Mesenchymal stem cell (in vitro differentiated cells and primary cell): ENCODE measurements around the gene MAGED2.

ENCODE experiments used
- DNase-seq: peaks from one replicate; pipeline ENCODE4 v3.0.0-alpha.2; 2013
- H2AFZ ChIP-seq: one replicate; pipeline ENCODE4 v1.6.1; 2013; ENCODE audit warnings: low read depth, mild to moderate bottlenecking, control low read depth, inconsistent platforms, low read length, moderate library complexity
- H2AK5ac ChIP-seq: 2 replicates; pipeline ENCODE4 v1.6.1; 2013; ENCODE audit warnings: low read length, moderate library complexity, mild to moderate bottlenecking, inconsistent platforms; ENCODE audit not compliant: severe bottlenecking
- H2BK120ac ChIP-seq: one replicate; pipeline ENCODE4 v1.6.1; 2013; ENCODE audit warnings: low read depth, mild to moderate bottlenecking, inconsistent platforms, low read length, moderate library complexity
- H2BK12ac ChIP-seq, 2 experiments: one replicate each; pipeline ENCODE4 v1.6.1; 2013; ENCODE audit warnings: inconsistent platforms in 2 of 2, low read length in 2 of 2, mild to moderate bottlenecking in 2 of 2, moderate library complexity in 2 of 2, control low read depth in 1 of 2
- H2BK15ac ChIP-seq: one replicate; pipeline ENCODE4 v1.6.1; 2013; ENCODE audit warnings: mild to moderate bottlenecking, low read depth, inconsistent platforms; ENCODE audit not compliant: poor library complexity, severe bottlenecking
- H2BK5ac ChIP-seq: 2 replicates; pipeline ENCODE4 v1.6.1; 2013; ENCODE audit warnings: low read depth, mild to moderate bottlenecking, low read length, control low read depth, inconsistent platforms; ENCODE audit not compliant: poor library complexity, severe bottlenecking
- H3K14ac ChIP-seq, 2 experiments: one replicate each; pipeline ENCODE4 v1.6.1; 2013; ENCODE audit warnings: inconsistent platforms in 2 of 2, low read length in 2 of 2, control low read depth in 1 of 2, mild to moderate bottlenecking in 1 of 2, moderate library complexity in 1 of 2
- H3K18ac ChIP-seq, 2 experiments: one replicate each; pipeline ENCODE4 v1.6.1; 2013; ENCODE audit warnings: inconsistent platforms in 2 of 2, low read length in 2 of 2, control low read depth in 1 of 2, low read depth in 1 of 2, mild to moderate bottlenecking in 1 of 2
- H3K23ac ChIP-seq, 2 experiments: one replicate each; pipeline ENCODE4 v1.6.1; 2013; ENCODE audit warnings: inconsistent platforms in 2 of 2, low read length in 2 of 2, mild to moderate bottlenecking in 2 of 2, moderate library complexity in 2 of 2, control low read depth in 1 of 2
- H3K27ac ChIP-seq: 2 replicates; pipeline ENCODE4 v1.5.1; 2013; ENCODE audit warnings: mild to moderate bottlenecking, moderate library complexity, low read length, control low read depth, inconsistent platforms; ENCODE audit not compliant: poor library complexity, severe bottlenecking
- H3K27me3 ChIP-seq, 2 experiments: 2 replicates each; pipeline versions ENCODE4 v1.6.1 to v1.7.0; 2013; ENCODE audit warnings: low read length in 2 of 2, mild to moderate bottlenecking in 2 of 2, moderate library complexity in 2 of 2, control low read depth in 1 of 2, inconsistent platforms in 1 of 2; ENCODE audit not compliant: control insufficient read depth in 1 of 2, insufficient read depth in 1 of 2
- H3K36me3 ChIP-seq, 2 experiments: 2 replicates each; pipeline versions ENCODE4 v1.6.1 to v1.7.0; 2013; ENCODE audit warnings: low read length in 2 of 2, control low read depth in 1 of 2, inconsistent platforms in 1 of 2, low read depth in 1 of 2, mild to moderate bottlenecking in 1 of 2; ENCODE audit not compliant: insufficient read depth in 2 of 2, control insufficient read depth in 1 of 2
- H3K4ac ChIP-seq, 2 experiments: one replicate each; pipeline ENCODE4 v1.6.1; 2013; ENCODE audit warnings: inconsistent platforms in 2 of 2, low read length in 2 of 2, mild to moderate bottlenecking in 2 of 2, moderate library complexity in 2 of 2, control low read depth in 1 of 2, low read depth in 1 of 2
- H3K4me1 ChIP-seq: 2 replicates; pipeline ENCODE4 v1.6.1; 2013; ENCODE audit warnings: low read depth, low read length, control low read depth; ENCODE audit not compliant: control insufficient read depth, insufficient read depth
- H3K4me2 ChIP-seq: 2 replicates; pipeline ENCODE4 v1.6.1; 2013; ENCODE audit warnings: low read length, mild to moderate bottlenecking, inconsistent platforms; ENCODE audit not compliant: poor library complexity, severe bottlenecking
- H3K4me3 ChIP-seq, 2 experiments: 2 replicates each; pipeline versions ENCODE4 v1.5.1 to v1.7.0; 2013; ENCODE audit warnings: low read length in 2 of 2, mild to moderate bottlenecking in 2 of 2, control low read depth in 1 of 2, low read depth in 1 of 2; ENCODE audit not compliant: insufficient read depth in 1 of 2
- H3K79me1 ChIP-seq: replicated peaks from 2 replicates; pipeline ENCODE4 v1.6.1; 2013; ENCODE audit warnings: mild to moderate bottlenecking, control low read depth, low read length, inconsistent platforms; ENCODE audit not compliant: poor library complexity, severe bottlenecking
- H3K9ac ChIP-seq: 2 replicates; pipeline ENCODE4 v1.7.0; 2013; ENCODE audit warnings: mild to moderate bottlenecking, low read length, moderate library complexity
- H3K9me3 ChIP-seq: 2 replicates; pipeline ENCODE4 v1.7.0; 2013; ENCODE audit warnings: mild to moderate bottlenecking, low read length; ENCODE audit not compliant: control insufficient read depth
- H4K8ac ChIP-seq: one replicate; pipeline ENCODE4 v1.6.1; 2013; ENCODE audit warnings: inconsistent platforms, mild to moderate bottlenecking, low read length, moderate library complexity
- H4K91ac ChIP-seq: one replicate; pipeline ENCODE4 v1.6.1; 2013; ENCODE audit warnings: mild to moderate bottlenecking, low read length, inconsistent platforms
- WGBS: methylation state at CpG from one replicate; pipeline ENCODE4 v1.1.7; 2013; ENCODE audit warnings: mixed read lengths; 5-methylcytosine and 5-hydroxymethylcytosine counted together

The MAGED2 gene

GRCh38 chrX:54818221-54818620 lies 10.7 kb downstream of the MAGED2 start:
- Histone ChIP-seq H3K36me3 (peaks cover 21 to 33% of the 10 kb centered on the region in 2 experiments), H3K23ac (no peak overlapping the region), H2AK5ac (no peak overlapping the region), H3K4ac (no peak overlapping the region), H2BK15ac (no peak overlapping the region), H2BK5ac (no peak overlapping the region), H3K27me3 (peaks cover 0 to 26% of the 10 kb centered on the region in 2 experiments), H3K9ac (no peak overlapping the region), H2BK120ac (no peak overlapping the region), H3K4me3 (no peak overlapping the region), H3K14ac (no peak overlapping the region), H4K91ac (no peak overlapping the region), H3K27ac (no peak overlapping the region), H3K79me1 (peaks cover 1% of the 10 kb centered on the region), H3K4me2 (no peak overlapping the region), H4K8ac (no peak overlapping the region), H3K18ac (no peak overlapping the region), H3K4me1 (no peaks in the 10 kb centered on the region), H3K9me3 (no peaks in the 10 kb centered on the region), H2BK12ac (no peak overlapping the region), H2AFZ (no peak overlapping the region)
- WGBS, result no CpG with 5 or more reads among the region's 5 CpGs
- DNase-seq, result no peak

- Histone ChIP-seq H2BK15ac (no peak overlapping the region), H3K23ac (no peak overlapping the region), H2BK5ac (no peak overlapping the region), H3K79me1 (no peaks in the 10 kb centered on the region), H2AK5ac (no peak overlapping the region), H3K4me3 (no peak overlapping the region), H3K18ac (no peak overlapping the region), H2BK12ac (no peak overlapping the region), H4K8ac (no peak overlapping the region), H3K4ac (no peak overlapping the region), H3K9me3 (no peaks in the 10 kb centered on the region), H3K9ac (no peak overlapping the region), H2AFZ (no peak overlapping the region), H3K36me3 (peaks cover 17 to 23% of the 10 kb centered on the region in 2 experiments), H3K27me3 (peaks cover 0 to 25% of the 10 kb centered on the region in 2 experiments), H3K14ac (no peak overlapping the region), H2BK120ac (no peak overlapping the region), H4K91ac (no peak overlapping the region), H3K4me1 (no peaks in the 10 kb centered on the region), H3K4me2 (no peak overlapping the region), H3K27ac (no peak overlapping the region)
- DNase-seq, result no peak
- WGBS, result 79% methylated on average over 4 of the region's 8 CpGs
Measured at GRCh38 chrX:54819201-54819600, 11.7 kb downstream of the MAGED2 start.

- Histone ChIP-seq H3K9me3 (no peaks in the 10 kb centered on the region), H2BK5ac (no peak overlapping the region), H3K4me3 (no peak overlapping the region), H3K36me3 (peaks cover 4 to 8% of the 10 kb centered on the region in 2 experiments), H3K27me3 (peaks cover 0 to 20% of the 10 kb centered on the region in 2 experiments), H3K9ac (no peak overlapping the region), H4K8ac (no peak overlapping the region), H3K14ac (no peak overlapping the region), H2AFZ (no peak overlapping the region), H2BK15ac (no peak overlapping the region), H4K91ac (no peak overlapping the region), H3K4ac (no peak overlapping the region), H3K4me2 (no peak overlapping the region), H3K4me1 (no peaks in the 10 kb centered on the region), H3K79me1 (no peaks in the 10 kb centered on the region), H3K18ac (no peak overlapping the region), H3K27ac (no peak overlapping the region), H3K23ac (no peak overlapping the region), H2BK12ac (no peak overlapping the region), H2AK5ac (no peak overlapping the region), H2BK120ac (no peak overlapping the region)
- no peak for DNase-seq
- 89% methylated on average over 4 of the region's 7 CpGs for WGBS
Measured at GRCh38 chrX:54820737-54821136, 13.2 kb downstream of the MAGED2 start.

DNA sequence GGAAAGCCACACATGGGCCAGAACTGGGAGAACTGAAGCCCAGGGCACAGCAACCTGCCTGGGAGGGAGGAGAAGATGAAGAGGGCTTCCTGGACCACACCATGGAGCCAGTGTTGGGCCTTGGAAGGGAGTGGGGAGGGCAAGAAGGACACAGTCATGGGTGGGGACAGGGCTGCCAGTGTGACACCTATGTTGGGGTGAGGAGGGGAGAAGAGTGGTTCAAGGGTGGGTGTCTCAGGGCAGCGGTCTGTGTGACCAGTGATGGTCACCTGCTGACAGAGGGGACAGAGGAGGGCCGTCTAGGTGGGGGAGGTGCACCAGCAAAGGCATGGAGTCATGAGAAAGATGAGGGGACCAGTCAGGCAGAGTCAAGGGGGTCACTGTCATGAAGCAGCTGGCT lies 13.8 kb downstream of the MAGED2 start:
- no peak overlapping the region for H3K4me2 ChIP-seq

More for the DNA sequence above, 13.8 kb downstream of the MAGED2 start:
- Histone ChIP-seq H3K27me3 (peaks cover 0 to 16% of the 10 kb centered on the region in 2 experiments), H3K14ac (no peak overlapping the region), H2AFZ (no peak overlapping the region), H3K4me3 (no peak overlapping the region), H2BK15ac (no peak overlapping the region), H4K91ac (no peak overlapping the region), H2BK120ac (no peak overlapping the region), H3K23ac (no peak overlapping the region), H2BK5ac (no peak overlapping the region), H3K79me1 (no peaks in the 10 kb centered on the region), H2BK12ac (no peak overlapping the region), H3K18ac (no peak overlapping the region), H3K4me1 (no peaks in the 10 kb centered on the region), H2AK5ac (no peak overlapping the region), H3K9ac (no peak overlapping the region), H3K4ac (no peak overlapping the region), H4K8ac (no peak overlapping the region), H3K36me3 (peaks cover 2 to 4% of the 10 kb centered on the region in 2 experiments), H3K9me3 (no peaks in the 10 kb centered on the region), H3K27ac (no peak overlapping the region)
- DNase-seq, result no peak
- 69% methylated on average over 2 of the region's 2 CpGs for WGBS
